Tibial artery (tissue), 4 donors: ENCODE data around the gene FLOT1.

Experiments
- DNase-seq, 2 donors: peaks; one replicate each; pipeline ENCODE4 v3.0.0-alpha.2; 2019
- H3K27ac ChIP-seq, 2 donors: fragments of 200-600 bp; sonication (generic) in 1 of 2; 1 replicate in 1 of 2; 2 replicates in 1 of 2; pipeline ENCODE4 v1.5.1; 2018 to 2019; ENCODE audit warnings: mild to moderate bottlenecking in 1 of 2
- H3K27me3 ChIP-seq, 2 donors: fragments of 200-600 bp; sonication (generic) in 1 of 2; one replicate each; pipeline versions ENCODE4 v1.5.1 to v1.6.0; 2016 to 2019
- H3K36me3 ChIP-seq, 3 donors: fragments of 200-600 bp; sonication (generic) in 2 of 3; one replicate each; pipeline ENCODE4 v1.5.1; 2016 to 2019; ENCODE audit warnings: mild to moderate bottlenecking in 2 of 3
- H3K4me1 ChIP-seq, 4 donors: fragments of 200-600 bp; sonication (generic) in 2 of 4; 1 replicate in 3 of 4; 2 replicates in 1 of 4; pipeline ENCODE4 v1.5.1; 2016 to 2019
- H3K4me3 ChIP-seq, 2 donors: fragments of 200-600 bp; sonication (generic) in 1 of 2; 1 replicate in 1 of 2; 2 replicates in 1 of 2; pipeline ENCODE4 v1.5.1; 2018 to 2019; ENCODE audit warnings: mild to moderate bottlenecking in 2 of 2
- H3K9me3 ChIP-seq, 3 donors: fragments of 200-600 bp; sonication (generic) in 1 of 3; one replicate each; pipeline ENCODE4 v1.5.1; 2016 to 2019
- intact Hi-C: fragments of 100-400 bp; cut with DNase I; formaldehyde crosslinking; loops from one replicate; pipeline ENCODE4 v1.15.0; 2023; ENCODE audit warnings: low total_unique reads
- TF ChIP-seq, protein P1 (sequence below), 2 experiments: fragments of 200-600 bp in 1 of 2; fragments of 450-650 bp in 1 of 2; IDR thresholded peaks; one replicate each; pipeline ENCODE4 v1.5.1; 2017 to 2019; ENCODE audit warnings: antibody characterized with exemption in 2 of 2, mild to moderate bottlenecking in 1 of 2, moderate library complexity in 1 of 2

The FLOT1 gene

DNA sequence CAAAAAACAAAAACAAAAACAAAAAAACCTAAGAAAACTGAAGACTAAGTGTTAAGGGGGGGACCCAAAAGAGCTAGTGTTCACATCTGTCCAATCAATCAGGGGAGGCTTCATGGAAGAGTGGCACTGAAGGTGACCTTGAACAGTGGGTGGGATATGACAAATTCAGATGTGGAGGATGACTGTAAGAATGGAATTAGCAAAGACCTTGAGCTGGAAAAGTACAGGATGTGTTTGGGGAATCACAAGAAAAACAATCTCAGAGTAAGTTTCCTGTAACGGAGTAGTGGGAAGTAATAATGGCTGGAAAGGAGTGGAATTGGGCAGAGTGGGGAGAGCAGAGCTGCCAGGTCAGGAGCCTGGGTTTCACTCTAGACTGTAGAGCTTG, 4.8 kb upstream of the FLOT1 start:
- DNase-seq: no peak
- TF ChIP-seq, protein P1, sequence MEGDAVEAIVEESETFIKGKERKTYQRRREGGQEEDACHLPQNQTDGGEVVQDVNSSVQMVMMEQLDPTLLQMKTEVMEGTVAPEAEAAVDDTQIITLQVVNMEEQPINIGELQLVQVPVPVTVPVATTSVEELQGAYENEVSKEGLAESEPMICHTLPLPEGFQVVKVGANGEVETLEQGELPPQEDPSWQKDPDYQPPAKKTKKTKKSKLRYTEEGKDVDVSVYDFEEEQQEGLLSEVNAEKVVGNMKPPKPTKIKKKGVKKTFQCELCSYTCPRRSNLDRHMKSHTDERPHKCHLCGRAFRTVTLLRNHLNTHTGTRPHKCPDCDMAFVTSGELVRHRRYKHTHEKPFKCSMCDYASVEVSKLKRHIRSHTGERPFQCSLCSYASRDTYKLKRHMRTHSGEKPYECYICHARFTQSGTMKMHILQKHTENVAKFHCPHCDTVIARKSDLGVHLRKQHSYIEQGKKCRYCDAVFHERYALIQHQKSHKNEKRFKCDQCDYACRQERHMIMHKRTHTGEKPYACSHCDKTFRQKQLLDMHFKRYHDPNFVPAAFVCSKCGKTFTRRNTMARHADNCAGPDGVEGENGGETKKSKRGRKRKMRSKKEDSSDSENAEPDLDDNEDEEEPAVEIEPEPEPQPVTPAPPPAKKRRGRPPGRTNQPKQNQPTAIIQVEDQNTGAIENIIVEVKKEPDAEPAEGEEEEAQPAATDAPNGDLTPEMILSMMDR (IDR thresholded peaks at IDR 0.05): no peak
- no peaks in the 10 kb centered on the region for H3K36me3 ChIP-seq
- intact Hi-C loops: loop anchor here (10.0 kb wide), 1 partner anchor 338 kb away; no protein-coding TSS in a partner anchor
- no peaks in the 10 kb centered on the region for H3K27me3 ChIP-seq
- no peaks in the 10 kb centered on the region for H3K9me3 ChIP-seq
- no peak overlapping the region for H3K27ac ChIP-seq
- H3K4me1 ChIP-seq: peaks cover 0 to 46% (median 16%) of the 10 kb centered on the region in 4 donors
- H3K4me3 ChIP-seq: no peak overlapping the region

DNA sequence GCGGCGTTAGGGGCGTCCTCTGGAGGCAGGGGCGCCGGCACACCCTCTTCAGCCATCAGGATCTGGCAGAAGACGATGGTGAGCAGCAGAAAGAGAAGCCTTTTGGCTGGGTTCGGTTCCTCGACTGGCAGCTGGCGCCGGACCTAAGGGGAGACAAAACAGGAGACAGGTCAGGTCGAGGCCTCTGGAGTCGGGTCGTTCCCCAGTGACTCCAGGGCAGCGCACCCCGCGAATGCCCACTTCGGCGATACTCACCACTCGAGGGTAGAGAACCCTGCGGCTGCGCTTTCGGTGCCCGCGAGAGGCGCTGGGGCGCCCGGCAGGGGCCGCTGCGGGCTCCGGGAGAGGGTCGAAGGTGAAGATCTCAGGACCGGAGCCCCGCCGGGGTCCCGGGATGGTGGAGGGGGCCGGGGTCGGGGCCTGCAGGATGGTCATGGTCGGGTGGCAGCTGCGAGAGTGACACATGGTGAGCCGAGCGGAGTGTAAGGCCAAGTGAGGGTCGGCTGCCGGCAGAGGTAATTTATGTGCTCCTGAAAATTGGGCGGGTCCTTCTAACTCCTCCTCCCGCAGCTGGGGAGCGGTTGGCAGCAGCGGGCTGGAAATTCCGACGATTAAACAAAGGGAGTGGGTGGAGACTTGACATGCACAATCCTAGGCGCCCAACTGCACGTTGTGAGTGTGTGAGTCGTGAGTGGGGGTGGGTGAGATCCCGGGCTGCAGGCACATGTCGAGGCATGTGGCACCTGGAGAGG, 1.7 kb upstream of the FLOT1 start, which contains the start of gene IER3:
Gene IER3 (minus strand): TSS at position 494 of the 752 bp plus-strand sequence. CDS start 29 bp downstream, at position 465.
- DNase-seq: peak; percentile 84 to 91
- Histone ChIP-seq H3K4me1 (peaks cover 0 to 54% (median 28%) of the 10 kb centered on the region in 4 donors), H3K9me3 (no peaks in the 10 kb centered on the region), H3K27ac (peak within 1 kb of the TSS; percentile 97 to 98), H3K4me3 (peak within 1 kb of the TSS; percentile 94 to 95), H3K36me3 (peaks cover 17 to 19% (median 19%) of the 10 kb centered on the region in 3 donors), H3K27me3 (no peaks in the 10 kb centered on the region)
- TF ChIP-seq, protein P1 (IDR thresholded peaks at IDR 0.05): peak; percentile 65 to 81
- intact Hi-C loops: loop anchor here (5.0 to 10.0 kb wide), 3 partner anchors 78 to 341 kb away; partner anchors contain the start of gene DDR1

DNA sequence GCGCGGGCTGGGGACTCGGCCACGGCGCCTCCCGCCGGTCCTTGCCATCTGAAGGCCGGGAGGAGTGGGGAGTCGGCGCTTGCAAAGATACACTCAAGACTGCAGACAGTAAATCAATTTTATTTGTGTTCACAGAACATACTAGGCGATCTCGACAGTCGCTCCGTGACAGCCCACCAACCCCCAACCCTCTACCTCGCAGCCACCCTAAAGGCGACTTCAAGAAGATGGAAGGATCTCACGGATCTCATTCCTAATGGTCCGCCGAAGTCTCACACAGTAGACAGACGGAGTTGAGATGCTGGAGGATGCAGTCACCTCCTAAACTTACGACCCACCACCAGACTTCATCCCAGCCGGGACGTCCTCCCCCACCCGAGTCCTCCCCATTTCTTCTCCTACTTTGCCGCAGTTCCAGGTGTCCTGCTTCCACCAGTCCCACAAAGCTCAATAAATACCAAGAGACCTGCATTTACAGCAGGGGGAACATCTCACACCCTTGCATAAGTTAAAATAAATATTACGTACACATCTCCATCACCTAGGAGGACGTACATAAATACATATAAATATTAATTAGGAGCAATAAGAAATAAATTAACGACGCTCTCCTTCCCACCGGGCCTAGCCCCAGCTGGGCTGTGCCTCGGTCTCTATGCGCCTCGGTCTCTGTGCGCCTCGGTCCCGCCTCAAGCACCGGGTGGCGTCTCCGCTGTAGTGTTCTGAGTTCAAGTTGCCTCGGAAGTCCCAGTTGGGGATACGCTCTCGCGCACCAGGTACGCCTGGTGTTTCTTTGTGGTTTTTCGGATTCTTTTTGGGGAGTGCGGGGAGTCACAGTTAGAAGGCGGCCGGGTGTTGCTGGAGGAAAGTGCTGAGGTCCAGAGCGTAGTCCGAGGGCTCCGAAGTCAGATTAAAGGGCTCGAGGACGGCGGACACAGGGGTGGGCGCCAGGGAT, 889 bp upstream of the FLOT1 start:
- peak; percentile 37 to 77 for DNase-seq
- peak overlapping the region; percentile 97 to 98 for H3K27ac ChIP-seq
- H3K36me3 ChIP-seq: peaks cover 23 to 28% (median 27%) of the 10 kb centered on the region in 3 donors
- no peaks in the 10 kb centered on the region for H3K27me3 ChIP-seq
- TF ChIP-seq, protein P1 (IDR thresholded peaks at IDR 0.05): no peak
- intact Hi-C loops: loop anchor here (1.0 to 10.0 kb wide), 4 partner anchors 38 to 341 kb away; partner anchors contain the start of gene DDR1
- peaks cover 0 to 53% (median 35%) of the 10 kb centered on the region in 4 donors for H3K4me1 ChIP-seq
- H3K4me3 ChIP-seq: peak overlapping the region; percentile 94 to 95
- H3K9me3 ChIP-seq: no peaks in the 10 kb centered on the region

DNA sequence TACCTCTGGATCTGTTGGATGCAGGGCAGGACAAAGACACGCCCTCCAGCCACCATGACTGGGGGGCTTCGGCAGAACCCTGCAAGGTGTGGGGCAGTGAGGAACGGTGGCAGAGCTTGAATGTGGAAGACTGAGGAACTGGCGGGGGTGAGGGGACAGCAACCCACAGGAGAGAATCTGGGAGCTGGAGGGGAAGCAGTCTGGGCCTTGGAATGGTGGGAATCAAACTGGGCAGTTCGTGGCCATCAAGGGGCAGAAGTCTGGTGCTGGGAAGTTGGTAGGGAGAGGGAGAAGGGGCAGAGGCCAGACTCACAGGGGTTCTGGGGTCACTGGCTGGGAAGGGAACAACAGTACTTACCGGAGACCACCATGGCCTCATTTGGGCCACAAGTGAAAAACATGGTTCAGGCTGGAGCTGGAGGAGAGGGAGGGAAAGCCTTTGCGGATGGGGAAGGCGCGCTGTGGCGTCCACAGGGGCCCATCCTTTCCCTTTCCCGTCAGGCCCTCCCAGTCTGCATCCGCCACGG, 635 bp downstream of the FLOT1 start:
- Histone ChIP-seq H3K4me3 (peak overlapping the region; percentile 94 to 95), H3K27ac (peak overlapping the region; percentile 97 to 98), H3K4me1 (peaks cover 0 to 58% (median 37%) of the 10 kb centered on the region in 4 donors), H3K36me3 (peaks cover 35 to 43% (median 42%) of the 10 kb centered on the region in 3 donors), H3K27me3 (no peaks in the 10 kb centered on the region), H3K9me3 (no peaks in the 10 kb centered on the region)
- DNase-seq: no peak
- TF ChIP-seq, protein P1 (IDR thresholded peaks at IDR 0.05): no peak
- intact Hi-C loops: loop anchor here (5.0 to 10.0 kb wide), 3 partner anchors 80 to 343 kb away; partner anchors contain the start of gene DDR1
